Activated CD8-positive, alpha-beta memory T cell treated with anti-CD3 and anti-CD28 coated beads for 4 hours (primary cell): ENCODE results near the gene CDH26.

ENCODE experiments used
- DNase-seq, 2 donors: peaks; one replicate each; pipeline ENCODE4 v3.0.0-alpha.2; 2020; ENCODE audit warnings: low read depth in 2 of 2

CDH26 gene

GRCh38 chr20:59958123-59958522 is at the start of gene CDH26:
TSS of gene CDH26 (plus strand) at chr20:59958423. CDS start at chr20:59958727, 304 bp downstream.
- DNase-seq: no peak

DNA sequence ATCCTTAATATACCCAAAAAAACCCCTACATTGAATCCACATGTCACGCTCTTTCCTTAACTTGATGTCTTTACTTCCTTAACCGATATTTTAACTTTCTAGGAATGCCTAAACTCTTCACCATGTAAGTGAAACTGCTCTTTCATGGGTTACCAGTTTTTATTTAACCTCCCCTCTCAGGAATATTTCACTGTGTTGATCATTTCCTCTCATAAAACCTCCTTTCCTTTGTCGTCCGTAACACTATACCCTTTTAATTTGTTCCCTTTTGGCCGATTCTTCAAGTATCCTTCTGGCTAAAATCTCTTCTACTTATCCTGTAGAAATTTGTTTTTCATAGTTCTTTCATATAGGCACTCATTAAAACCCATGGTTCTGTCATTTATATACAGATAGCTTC is 49.4 kb upstream of the CDH26 start:
- no peak for DNase-seq

DNA sequence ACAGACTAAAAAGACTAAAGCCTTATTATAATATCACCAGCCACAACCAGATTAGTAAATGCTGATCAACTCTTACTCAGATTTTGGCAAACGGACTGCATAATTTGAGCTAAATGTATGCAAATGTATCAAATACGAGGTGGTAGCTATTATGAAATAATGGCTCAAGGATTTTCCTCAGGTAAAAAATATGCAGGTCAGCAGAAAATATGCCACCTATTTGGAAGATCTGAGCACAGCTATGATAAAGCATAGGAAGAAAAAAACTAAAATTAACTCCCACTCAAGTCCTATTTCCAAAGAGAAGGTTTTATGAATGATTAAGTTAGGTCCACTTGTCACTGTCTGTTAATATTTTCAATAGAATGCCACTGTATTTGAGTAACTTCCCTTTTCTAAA is 47.2 kb upstream of the CDH26 start:
- DNase-seq: no peak

- no peak for DNase-seq
These were observed 45.6 kb upstream of the CDH26 start for GRCh38 chr20:59912609-59913008.

DNA sequence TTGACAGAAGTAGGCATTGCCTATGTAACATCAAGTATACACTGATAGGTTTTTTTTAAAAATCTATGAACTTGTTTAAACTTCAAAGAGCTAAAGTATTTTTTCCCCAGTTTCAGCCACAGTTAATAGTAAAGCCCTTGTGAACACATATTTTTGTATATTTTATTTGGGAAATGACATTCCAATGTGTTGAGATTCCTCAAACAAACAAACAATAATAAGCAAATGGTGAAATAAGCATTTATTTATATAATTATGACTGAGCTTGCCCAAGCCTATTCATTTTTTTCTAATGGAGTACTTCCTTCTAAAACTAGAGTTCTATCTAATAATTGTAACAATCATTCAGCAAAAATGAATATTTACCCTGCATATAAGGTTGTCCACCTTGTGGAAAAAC is 37.3 kb upstream of the CDH26 start:
- no peak for DNase-seq

- DNase-seq: no peak
These were observed 34.7 kb upstream of the CDH26 start for GRCh38 chr20:59923514-59923913.

DNA sequence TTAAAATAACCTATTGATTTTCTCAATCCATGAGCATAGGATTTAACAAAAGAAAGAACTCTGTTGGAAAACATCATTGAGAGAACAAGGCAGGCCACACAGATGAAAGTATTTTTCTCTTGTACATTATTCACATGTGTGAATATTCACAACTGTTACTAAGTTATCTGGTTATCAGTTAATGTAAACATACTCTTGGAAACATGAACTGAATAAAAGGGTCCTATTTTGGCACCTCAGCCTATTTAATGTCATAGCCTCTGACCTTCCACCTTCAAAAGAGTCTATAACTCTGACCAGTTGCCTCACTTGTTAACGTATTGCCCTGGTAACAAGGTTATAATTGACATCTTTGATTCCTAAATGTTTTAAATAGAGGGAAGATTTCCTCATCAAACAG is 32.9 kb upstream of the CDH26 start:
- DNase-seq: no peak

DNA sequence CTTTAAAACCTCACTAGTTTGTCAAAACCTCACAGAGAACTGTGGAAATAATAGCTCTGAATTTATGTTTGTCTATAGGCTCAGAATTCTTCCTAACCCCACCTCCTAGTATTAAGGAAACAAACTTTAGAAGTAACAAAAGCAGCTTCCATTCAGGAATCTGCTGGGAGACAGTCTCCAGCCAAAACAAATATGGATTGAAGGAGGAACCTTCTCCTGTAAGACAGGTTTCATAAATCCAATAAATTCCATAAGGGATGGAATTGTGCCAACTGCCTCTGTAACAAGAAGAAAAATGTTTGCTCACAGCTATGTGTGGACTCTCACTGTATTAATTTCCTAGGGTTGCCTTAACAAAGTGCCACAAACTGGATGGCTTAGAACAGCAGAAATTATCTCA is 32.3 kb upstream of the CDH26 start:
- no peak for DNase-seq

GRCh38 chr20:59931511-59932312 is 26.5 kb upstream of the CDH26 start:
- DNase-seq: no peak

DNA sequence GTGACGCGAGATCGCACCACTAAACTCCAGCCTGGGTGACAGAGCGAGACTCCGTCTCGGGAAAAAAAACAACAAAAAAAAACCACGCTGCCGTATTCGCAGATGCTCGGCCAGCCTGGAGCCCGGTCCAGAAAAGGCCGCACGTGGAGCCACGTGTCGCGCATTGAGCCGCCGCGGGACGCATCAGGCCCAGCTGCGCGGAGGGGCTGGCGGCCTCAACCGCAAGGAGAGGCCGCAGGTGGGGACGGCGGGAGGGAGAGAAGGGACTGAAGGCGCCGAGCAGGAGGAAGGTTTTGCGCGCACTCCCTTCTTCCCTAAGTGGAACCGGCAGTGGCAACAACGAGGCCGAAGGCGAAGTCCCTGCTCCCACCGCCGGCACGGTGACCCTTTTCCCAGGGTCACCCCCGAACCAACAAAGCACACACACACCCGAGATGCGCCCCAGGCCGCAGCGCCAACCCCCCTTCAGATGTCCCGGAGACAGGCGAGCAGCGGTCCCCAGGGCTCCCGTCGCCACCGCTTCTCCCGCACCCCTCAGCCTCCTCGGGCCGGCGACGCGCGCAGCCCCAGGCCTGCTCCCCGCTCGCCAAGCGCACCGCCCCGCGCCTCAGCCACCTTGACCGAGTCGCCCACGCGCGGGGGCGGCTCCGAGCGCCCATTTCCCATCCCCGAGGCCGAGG is 25.5 kb upstream of the CDH26 start:
- no peak for DNase-seq

GRCh38 chr20:59933296-59933848 is 24.9 kb upstream of the CDH26 start, which contains the start of gene SYCP2:
TSS of gene SYCP2 (minus strand) at chr20:59933637. CDS start at chr20:59922413, 11,224 bp downstream.
- DNase-seq: peak; percentile 36 to 51

- DNase-seq: peak; percentile 43 to 53
These were observed 24.2 kb upstream of the CDH26 start for GRCh38 chr20:59933849-59934585.

GRCh38 chr20:59935457-59936185 is 22.6 kb upstream of the CDH26 start:
- no peak for DNase-seq

DNA sequence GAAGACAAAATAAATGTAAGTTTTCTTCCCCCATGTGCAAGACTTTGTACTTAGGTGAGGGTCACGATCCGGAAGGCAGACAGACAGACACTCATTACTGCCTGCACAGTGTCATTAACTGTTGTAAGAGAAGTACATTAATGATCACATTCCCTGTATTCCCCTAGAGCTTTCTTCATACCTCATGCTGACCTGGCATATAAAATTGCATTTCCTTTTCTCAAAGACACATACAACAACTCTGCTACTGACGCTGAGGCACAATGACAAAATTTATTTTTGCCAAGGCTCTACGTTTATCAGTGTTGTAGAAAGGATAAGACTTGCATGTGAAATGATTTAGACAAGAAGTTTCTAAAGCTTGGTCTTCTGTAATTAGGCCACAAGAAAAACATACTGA is 21.8 kb upstream of the CDH26 start:
- DNase-seq: no peak

DNA sequence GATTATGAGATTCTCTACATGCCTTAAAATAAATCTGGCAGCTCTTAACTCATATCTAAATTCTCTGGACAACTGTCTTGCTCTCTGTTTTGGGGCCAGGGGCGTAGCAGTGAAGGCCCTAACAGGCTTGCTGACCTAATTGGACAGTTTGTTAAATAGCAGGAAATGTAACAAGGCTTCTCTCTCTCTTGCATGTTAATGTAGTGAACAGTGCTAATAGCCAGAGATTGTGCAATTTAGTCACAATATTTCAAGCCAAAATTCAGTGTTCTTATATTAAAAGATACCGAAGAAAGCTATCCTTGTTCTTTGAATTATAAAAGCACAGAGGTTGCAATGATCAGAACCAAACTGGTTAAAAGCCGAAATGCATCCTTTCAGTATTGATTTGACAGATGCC is 21.1 kb upstream of the CDH26 start:
- no peak for DNase-seq

DNA sequence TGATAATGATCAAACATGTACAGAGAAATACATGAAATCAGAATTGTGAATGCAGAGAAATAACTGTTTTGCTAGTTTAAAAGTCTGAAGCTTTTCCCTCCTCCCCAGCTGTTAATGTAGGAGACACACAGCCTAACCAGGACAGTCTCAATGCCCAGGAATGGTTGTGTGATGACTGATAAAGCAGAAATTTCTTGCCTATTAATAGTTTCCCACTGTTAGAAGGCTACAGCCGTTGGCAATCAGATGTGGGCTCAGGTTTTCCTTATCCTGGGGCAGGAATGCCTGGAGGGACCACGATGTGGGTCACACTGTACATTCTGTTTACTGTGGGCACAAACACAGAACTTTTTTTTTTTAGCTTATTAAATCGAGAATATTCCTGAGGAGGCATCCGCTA is 20.0 kb upstream of the CDH26 start:
- no peak for DNase-seq

GRCh38 chr20:59938696-59939051 is 19.5 kb upstream of the CDH26 start:
- no peak for DNase-seq

DNA sequence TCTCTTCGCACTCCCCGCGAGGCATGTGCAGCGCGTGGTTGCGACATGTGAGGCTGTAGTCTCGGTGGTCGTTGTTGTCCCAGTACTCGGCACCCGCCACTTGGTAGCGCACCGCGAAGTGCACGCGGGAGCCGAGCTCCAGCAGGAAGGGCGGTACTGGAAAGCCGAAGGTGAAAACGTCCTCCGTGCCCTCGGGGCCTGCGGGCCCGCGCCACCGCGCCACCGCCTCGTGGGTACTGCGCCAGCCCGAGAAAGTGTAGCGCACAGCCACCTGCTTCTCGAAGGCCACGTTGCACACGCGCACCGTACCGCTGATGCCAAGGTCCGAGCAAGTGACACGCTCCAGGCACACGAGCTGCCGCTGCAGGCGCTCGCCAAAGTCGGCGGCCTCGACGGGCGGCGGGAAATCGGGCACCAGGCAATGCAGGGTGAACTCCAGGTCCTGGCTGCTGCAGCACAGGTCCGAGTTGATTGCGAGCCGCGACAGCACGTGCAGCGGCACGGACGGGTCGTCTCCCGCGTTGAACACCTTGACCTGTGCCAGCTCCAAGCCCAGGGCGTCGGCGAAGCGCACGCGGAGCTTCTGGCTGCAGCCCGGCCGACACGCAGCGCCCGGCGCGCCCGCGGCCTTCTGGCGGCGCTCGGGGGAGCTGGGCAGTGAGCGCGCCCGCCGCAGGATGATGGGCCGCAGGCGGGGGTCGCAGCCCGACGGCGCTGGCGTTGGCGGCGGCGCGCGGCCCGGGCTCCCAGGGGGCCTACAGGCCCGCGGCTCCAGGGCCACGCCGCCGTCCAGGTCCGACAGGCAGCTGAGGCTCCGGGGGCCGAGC is 19.0 kb upstream of the CDH26 start:
- DNase-seq: no peak

GRCh38 chr20:59939879-59940128 is 18.4 kb upstream of the CDH26 start:
- no peak for DNase-seq

- peak; percentile 72 to 75 for DNase-seq
These were observed 17.9 kb upstream of the CDH26 start, which contains the start of the genes FAM217B and PPP1R3D for GRCh38 chr20:59940129-59940955. TSS of gene FAM217B (plus strand) at chr20:59940389. CDS start at chr20:59943944, 3,555 bp downstream. TSS of gene PPP1R3D (minus strand) at chr20:59940305. CDS start at chr20:59939931, 374 bp downstream.
